ENCODE results near the gene UAP1. TPM values are rescaled to one million over a fixed set of nuclear protein-coding genes. Genes with fewer than 3 reads are reported as not detected.

Gene UAP1
- total RNA-seq, 1 experiment from 2014 or later: 26.9 TPM

DNA sequence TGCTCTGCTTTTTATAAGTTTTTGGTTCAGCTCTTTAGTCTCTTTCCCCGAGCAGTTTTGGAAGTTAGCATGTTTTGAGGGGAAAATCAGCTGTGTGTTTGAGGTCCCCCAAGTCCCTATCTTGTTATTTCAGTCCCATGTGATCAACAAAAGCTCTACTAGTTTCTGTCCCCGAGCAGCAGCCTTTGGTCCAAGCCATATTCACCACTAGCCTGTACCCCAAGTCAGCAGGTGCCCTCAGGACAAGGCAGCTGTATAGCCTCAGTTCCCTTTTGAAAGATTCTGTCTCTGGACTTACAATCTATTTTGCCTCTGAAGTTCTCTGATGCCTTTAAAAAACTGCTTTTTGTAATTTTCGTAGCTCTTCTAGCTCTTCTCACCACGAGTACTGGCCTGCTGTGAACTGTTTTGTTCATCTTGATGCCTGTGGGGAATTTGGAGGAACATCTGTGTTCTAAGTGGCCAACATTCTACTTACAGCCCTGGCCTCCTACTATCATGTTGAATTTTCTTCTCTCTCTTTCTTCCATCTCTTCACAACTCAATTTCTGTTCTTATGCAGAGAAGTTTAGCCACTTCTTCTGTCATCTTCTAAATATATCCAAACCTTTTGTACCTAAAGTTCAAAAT is 16.7 kb downstream of the UAP1 start:
- Histone ChIP-seq H3K14ac (ENCODE audit: insufficient read depth, low read length) (no peak overlapping the region), H3K4me2 (ENCODE audit: insufficient read depth, insufficient read length, low read length) (no peak overlapping the region), H2BK120ac (ENCODE audit: low read depth, low read length, poor library complexity, severe bottlenecking) (no peak overlapping the region), H3K23ac (ENCODE audit: insufficient read length, low read depth, low read length) (no peak overlapping the region), H3K79me1 (ENCODE audit: insufficient read depth, low read depth, low read length, poor library complexity, severe bottlenecking) (no peaks in the 10 kb centered on the region), H3K4me1 (ENCODE audit: insufficient read depth, low read length) (no peaks in the 10 kb centered on the region), H4K20me1 (ENCODE audit: control insufficient read depth, insufficient read depth, insufficient read length) (no peaks in the 10 kb centered on the region), H2BK20ac (ENCODE audit: low read depth, low read length, poor library complexity, severe bottlenecking) (no peak overlapping the region), H2AFZ (ENCODE audit: low read length) (no peak overlapping the region), H3K9ac (ENCODE audit: extremely low read depth, insufficient read length, low read length) (no peak overlapping the region), H2BK12ac (ENCODE audit: insufficient read length, low read depth, low read length) (no peak overlapping the region), H3K27ac (ENCODE audit: insufficient read length, low read depth, low read length) (no peak overlapping the region), H3K27me3 (ENCODE audit: insufficient read depth, low read length) (no peaks in the 10 kb centered on the region), H3T11ph (ENCODE audit: low read length) (no peak overlapping the region), H3K23me2 (ENCODE audit: insufficient read length, low read depth, low read length, poor library complexity, severe bottlenecking) (no peaks in the 10 kb centered on the region), H4K91ac (ENCODE audit: insufficient read length, low read depth, low read length) (no peak overlapping the region), H2BK5ac (ENCODE audit: insufficient read length, low read length) (no peak overlapping the region), H2BK15ac (ENCODE audit: low read depth, low read length) (no peak overlapping the region), H3K4ac (ENCODE audit: low read depth, low read length) (no peak overlapping the region), H3K18ac (ENCODE audit: insufficient read length, low read depth, low read length) (no peak overlapping the region), H4K8ac (replicated peaks; ENCODE audit: insufficient read length, low read depth, low read length) (no peak overlapping the region), H4K5ac (ENCODE audit: insufficient read length, low read depth, low read length) (no peak overlapping the region), H3K56ac (ENCODE audit: insufficient read length, low read depth, low read length) (no peak overlapping the region), H3K9me3 (ENCODE audit: control insufficient read depth, low read depth, low read length) (no peaks in the 10 kb centered on the region), H2AK5ac (ENCODE audit: insufficient read length, low read length) (no peak overlapping the region), H3K79me2 (ENCODE audit: insufficient read depth, low read length) (no peaks in the 10 kb centered on the region)
- no CpG with 5 or more reads among the region's 4 CpGs for WGBS (ENCODE audit: extremely low coverage, insufficient read length, low lambda C conversion rate)
- TF ChIP-seq, protein P1, sequence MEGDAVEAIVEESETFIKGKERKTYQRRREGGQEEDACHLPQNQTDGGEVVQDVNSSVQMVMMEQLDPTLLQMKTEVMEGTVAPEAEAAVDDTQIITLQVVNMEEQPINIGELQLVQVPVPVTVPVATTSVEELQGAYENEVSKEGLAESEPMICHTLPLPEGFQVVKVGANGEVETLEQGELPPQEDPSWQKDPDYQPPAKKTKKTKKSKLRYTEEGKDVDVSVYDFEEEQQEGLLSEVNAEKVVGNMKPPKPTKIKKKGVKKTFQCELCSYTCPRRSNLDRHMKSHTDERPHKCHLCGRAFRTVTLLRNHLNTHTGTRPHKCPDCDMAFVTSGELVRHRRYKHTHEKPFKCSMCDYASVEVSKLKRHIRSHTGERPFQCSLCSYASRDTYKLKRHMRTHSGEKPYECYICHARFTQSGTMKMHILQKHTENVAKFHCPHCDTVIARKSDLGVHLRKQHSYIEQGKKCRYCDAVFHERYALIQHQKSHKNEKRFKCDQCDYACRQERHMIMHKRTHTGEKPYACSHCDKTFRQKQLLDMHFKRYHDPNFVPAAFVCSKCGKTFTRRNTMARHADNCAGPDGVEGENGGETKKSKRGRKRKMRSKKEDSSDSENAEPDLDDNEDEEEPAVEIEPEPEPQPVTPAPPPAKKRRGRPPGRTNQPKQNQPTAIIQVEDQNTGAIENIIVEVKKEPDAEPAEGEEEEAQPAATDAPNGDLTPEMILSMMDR (conservative IDR thresholded peaks at IDR 0.05): no peak
- Mint-ChIP-seq H3K4me1 (no peaks in the 10 kb centered on the region), H3K36me3 (ENCODE audit: insufficient read depth in 1 of 3, low read depth in 3 of 3) (peaks cover 4 to 9% (median 5%) of the 10 kb centered on the region in 3 experiments; a peak in 6 of 7 replicates), H3K27ac (no peak overlapping the region; a peak in 2 of 7 replicates), H3K4me3 (no peak overlapping the region), H3K9me3 (no peaks in the 10 kb centered on the region), H3K27me3 (ENCODE audit: low read depth) (no peaks in the 10 kb centered on the region)
- no peak for DNase-seq

Data from H9 (cell line).